ENCODE data around the gene HOXB3. TPM values are rescaled to one million over a fixed set of nuclear protein-coding genes. Genes with fewer than 3 reads are reported as not detected.

HOXB3 gene
- total and polyA plus RNA-seq, 8 donors: 10.4 to 114 (median 89.4) TPM

GRCh38 chr17:48577946-48578615 lies 12.0 kb downstream of the HOXB3 start, which contains the start of gene HOXB4:
Gene HOXB4, minus strand, starts transcription at chr17:48578350. Its CDS starts 31 bp downstream, at chr17:48578319.
- TF ChIP-seq, protein P1, sequence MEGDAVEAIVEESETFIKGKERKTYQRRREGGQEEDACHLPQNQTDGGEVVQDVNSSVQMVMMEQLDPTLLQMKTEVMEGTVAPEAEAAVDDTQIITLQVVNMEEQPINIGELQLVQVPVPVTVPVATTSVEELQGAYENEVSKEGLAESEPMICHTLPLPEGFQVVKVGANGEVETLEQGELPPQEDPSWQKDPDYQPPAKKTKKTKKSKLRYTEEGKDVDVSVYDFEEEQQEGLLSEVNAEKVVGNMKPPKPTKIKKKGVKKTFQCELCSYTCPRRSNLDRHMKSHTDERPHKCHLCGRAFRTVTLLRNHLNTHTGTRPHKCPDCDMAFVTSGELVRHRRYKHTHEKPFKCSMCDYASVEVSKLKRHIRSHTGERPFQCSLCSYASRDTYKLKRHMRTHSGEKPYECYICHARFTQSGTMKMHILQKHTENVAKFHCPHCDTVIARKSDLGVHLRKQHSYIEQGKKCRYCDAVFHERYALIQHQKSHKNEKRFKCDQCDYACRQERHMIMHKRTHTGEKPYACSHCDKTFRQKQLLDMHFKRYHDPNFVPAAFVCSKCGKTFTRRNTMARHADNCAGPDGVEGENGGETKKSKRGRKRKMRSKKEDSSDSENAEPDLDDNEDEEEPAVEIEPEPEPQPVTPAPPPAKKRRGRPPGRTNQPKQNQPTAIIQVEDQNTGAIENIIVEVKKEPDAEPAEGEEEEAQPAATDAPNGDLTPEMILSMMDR (IDR thresholded peaks at IDR 0.05): no peak
- ATAC-seq: peak; percentile 56
- Histone ChIP-seq H3K4me1 (peaks cover 3 to 46% of the 10 kb centered on the region in 2 donors), H3K27me3 (peaks cover 64 to 100% of the 10 kb centered on the region in 2 donors), H3K36me3 (no peaks in the 10 kb centered on the region), H3K4me3 (peak within 1 kb of the TSS; percentile 29 to 46), H3K27ac (peak within 1 kb of the TSS; percentile 72 to 95), H3K9me3 (no peaks in the 10 kb centered on the region)
- peak in 3 of 4 donors; percentile 86 to 90 (median 87) for DNase-seq
- intact Hi-C loops (cut with DNase I): no loop called here

DNA sequence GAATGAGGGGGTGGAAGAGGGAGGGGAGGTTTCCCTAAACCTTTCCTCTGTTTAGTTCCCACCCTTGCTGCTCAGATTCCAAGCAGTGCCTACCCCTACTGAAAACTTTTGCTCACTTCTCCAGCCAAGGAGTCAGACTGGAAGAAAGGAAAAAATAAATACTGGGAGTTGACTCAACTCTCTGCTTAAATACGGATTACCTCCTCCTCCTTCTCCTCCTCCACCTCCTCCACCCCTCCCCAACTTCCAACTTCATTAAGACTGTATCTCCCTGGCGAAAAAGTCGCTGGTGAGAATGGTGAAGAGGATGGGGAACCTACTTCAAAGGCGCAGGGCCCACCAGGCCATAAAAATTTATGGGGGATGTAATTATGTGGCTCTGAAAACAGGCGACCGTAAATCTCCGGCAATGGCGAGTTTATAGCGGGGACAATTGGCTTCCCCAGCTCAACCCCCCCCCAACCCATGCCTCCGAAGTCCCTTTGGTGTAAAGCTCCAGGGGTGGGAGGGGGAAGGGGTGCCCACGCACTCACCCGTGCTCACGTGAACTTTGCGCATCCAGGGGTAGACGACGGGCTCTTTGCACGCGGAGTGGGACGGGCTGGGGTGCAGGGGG lies 12.6 kb downstream of the HOXB3 start:
- peak overlapping the region; percentile 29 to 46 for H3K4me3 ChIP-seq
- peak overlapping the region; percentile 72 to 95 for H3K27ac ChIP-seq
- TF ChIP-seq, protein P1 (IDR thresholded peaks at IDR 0.05): no peak
- H3K9me3 ChIP-seq: no peaks in the 10 kb centered on the region
- no peaks in the 10 kb centered on the region for H3K36me3 ChIP-seq
- H3K27me3 ChIP-seq: peaks cover 62 to 100% of the 10 kb centered on the region in 2 donors
- no peak for DNase-seq
- ATAC-seq: no peak
- H3K4me1 ChIP-seq: peaks cover 3 to 42% of the 10 kb centered on the region in 2 donors
- intact Hi-C loops (cut with DNase I): no loop called here

DNA sequence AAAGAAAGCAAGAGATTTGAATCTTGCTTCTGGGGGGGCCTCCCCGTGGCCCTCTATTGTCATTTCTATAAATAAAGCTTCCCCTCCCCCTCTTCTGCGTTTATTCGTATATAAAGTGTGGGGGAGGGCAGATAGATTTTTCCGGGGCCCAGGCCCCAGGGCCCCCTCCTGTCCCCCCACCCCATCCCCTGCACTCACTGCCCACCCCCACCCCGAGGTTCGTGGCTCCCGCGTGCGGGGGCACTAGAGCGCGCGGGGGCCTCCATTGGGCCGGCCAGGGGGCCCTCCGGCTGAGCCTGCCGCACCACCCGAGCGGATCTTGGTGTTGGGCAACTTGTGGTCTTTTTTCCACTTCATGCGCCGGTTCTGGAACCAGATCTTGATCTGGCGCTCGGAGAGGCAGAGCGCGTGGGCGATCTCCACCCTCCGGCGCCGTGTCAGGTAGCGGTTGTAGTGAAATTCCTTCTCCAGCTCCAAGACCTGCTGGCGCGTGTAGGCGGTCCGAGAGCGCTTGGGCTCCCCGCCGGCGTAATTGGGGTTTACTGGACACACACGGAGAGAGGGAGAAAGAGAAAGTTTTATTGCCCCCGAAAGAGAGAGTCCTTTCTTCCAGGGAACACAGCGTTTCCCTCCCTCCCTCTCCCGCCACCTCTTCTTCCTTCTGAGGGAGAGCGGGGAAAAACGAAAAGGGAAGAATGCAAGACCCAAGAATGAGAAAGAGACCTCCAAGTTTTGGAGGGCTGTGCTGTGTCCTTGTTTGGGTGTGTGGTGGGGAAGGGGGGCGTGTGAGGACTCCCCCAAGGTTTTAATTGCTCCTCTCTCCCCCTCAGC lies 13.3 kb downstream of the HOXB3 start:
- ATAC-seq (no peak), DNase-seq (no peak)
- intact Hi-C loops (cut with DNase I): no loop called here
- peak overlapping the region; percentile 72 to 95 for H3K27ac ChIP-seq
- H3K4me3 ChIP-seq: peak overlapping the region; percentile 29 to 46
- peaks cover 55 to 100% of the 10 kb centered on the region in 2 donors for H3K27me3 ChIP-seq
- H3K9me3 ChIP-seq: no peaks in the 10 kb centered on the region
- TF ChIP-seq, protein P1 (IDR thresholded peaks at IDR 0.05): no peak
- peaks cover 3 to 34% of the 10 kb centered on the region in 2 donors for H3K4me1 ChIP-seq
- H3K36me3 ChIP-seq: no peaks in the 10 kb centered on the region

GRCh38 chr17:48575673-48576478 lies 14.2 kb downstream of the HOXB3 start:
- TF ChIP-seq, protein P1 (IDR thresholded peaks at IDR 0.05): no peak
- H3K4me3 ChIP-seq: peak overlapping the region in 1 of 2 donors; percentile 46
- DNase-seq: no peak
- H3K27me3 ChIP-seq: peaks cover 47 to 100% of the 10 kb centered on the region in 2 donors
- no peaks in the 10 kb centered on the region for H3K36me3 ChIP-seq
- no peak for ATAC-seq
- H3K4me1 ChIP-seq: peaks cover 3 to 31% of the 10 kb centered on the region in 2 donors
- peak overlapping the region; percentile 72 to 95 for H3K27ac ChIP-seq
- H3K9me3 ChIP-seq: no peaks in the 10 kb centered on the region
- intact Hi-C loops (cut with DNase I): no loop called here
